K562 (cell line): ENCODE measurements around the gene TENM3. TPM values are rescaled to one million over a fixed set of nuclear protein-coding genes. Genes with fewer than 3 reads are reported as not detected.

Experiments
- ATAC-seq: fragments of 200-7000 bp; cut with Tn5 transposase; 3 replicates; pipeline ENCODE4 v1.9.1; 2020; ENCODE audit warnings: moderate library complexity
- BruUV-seq: library from RNA; stranded (reverse); fragments of 400-500 nt; replicated peaks from 2 replicates; lab custom pipeline; 2021; lab: Mats Ljungman, UMichigan
- CTCF ChIA-PET: fragments of 300-600 bp; formaldehyde crosslinking; extraction: SDS; loops from one replicate; lab custom pipeline; 2021; ENCODE audit warnings: low intra/inter-chr PET ratio; lab: Yijun Ruan, JAX
- POLR2A ChIA-PET: fragments of 300-600, 350-650 bp; sonication (Branson Sonifier 250); formaldehyde crosslinking; extraction: SDS; loops from one replicate; lab custom pipeline; 2021; ENCODE audit warnings: antibody characterized with exemption, inconsistent platforms; lab: Yijun Ruan, JAX
- DNase-seq, 4 experiments: peaks; one replicate each; pipeline versions ENCODE4 v3.0.0 to v3.0.0-alpha.2; 2011 to 2018; ENCODE audit warnings: low spot score in 3 of 4, mixed read lengths in 3 of 4; ENCODE audit errors: extremely low read depth in 1 of 4
- FAIRE-seq: peaks from 2 replicates; lab custom pipeline; 2011; peaks lifted over from hg19 to GRCh38; lab: Jason Lieb, UNC
- H2AFZ ChIP-seq: 2 replicates; pipeline ENCODE4 v1.6.0; 2011; ENCODE audit warnings: low read depth, low read length, control low read depth, inconsistent platforms
- H3K27ac ChIP-seq: fragments of 200-600 bp; 3 replicates; pipeline ENCODE4 v1.8.0; 2011; ENCODE audit warnings: low read depth, mild to moderate bottlenecking, control low read depth, inconsistent platforms, low read length, moderate library complexity, mixed read lengths; ENCODE audit errors: extremely low read depth
- H3K27me3 ChIP-seq, 2 experiments: fragments of 300-600 bp in 1 of 2; 2 replicates in 1 of 2; 3 replicates in 1 of 2; pipeline versions ENCODE4 v1.6.0 to v1.8.0; 2011; ENCODE audit warnings: inconsistent platforms in 2 of 2, low read length in 2 of 2, mild to moderate bottlenecking in 1 of 2, mixed read lengths in 1 of 2, moderate library complexity in 1 of 2; ENCODE audit not compliant: control insufficient read depth in 2 of 2, insufficient read depth in 2 of 2
- H3K36me3 ChIP-seq: fragments of 300-600 bp; 3 replicates; pipeline ENCODE4 v1.8.0; 2011; ENCODE audit warnings: mild to moderate bottlenecking, low read length, inconsistent platforms; ENCODE audit not compliant: control insufficient read depth, insufficient read depth
- H3K4me1 ChIP-seq, 2 experiments: fragments of 200-600 bp in 1 of 2; replicated peaks in 1 of 2; 2 replicates in 1 of 2; 3 replicates in 1 of 2; pipeline versions ENCODE4 v1.5.1 to v1.8.0; 2011; ENCODE audit warnings: inconsistent platforms in 2 of 2, low read length in 2 of 2, mild to moderate bottlenecking in 1 of 2, mixed read lengths in 1 of 2, moderate library complexity in 1 of 2; ENCODE audit not compliant: control insufficient read depth in 2 of 2, insufficient read depth in 2 of 2
- H3K4me2 ChIP-seq: 2 replicates; pipeline ENCODE4 v1.6.1; 2011; ENCODE audit warnings: low read length, control low read depth, inconsistent platforms, mixed read lengths; ENCODE audit not compliant: insufficient read depth
- H3K4me3 ChIP-seq: fragments of 200-600 bp; sonication (generic), shearing (Covaris generic); 2 replicates; pipeline ENCODE4 v1.5.1; 2016; ENCODE audit warnings: control low read depth, inconsistent platforms
- H3K79me2 ChIP-seq: fragments of 200-600 bp; 3 replicates; pipeline ENCODE4 v1.8.0; 2011; ENCODE audit warnings: low read length, inconsistent platforms; ENCODE audit not compliant: control insufficient read depth, insufficient read depth
- H3K9ac ChIP-seq, 2 experiments: 2 replicates each; pipeline versions ENCODE4 v1.6.0 to v1.6.1; 2011; ENCODE audit warnings: low read depth in 2 of 2, low read length in 2 of 2, control low read depth in 1 of 2, inconsistent platforms in 1 of 2, mild to moderate bottlenecking in 1 of 2, mixed read lengths in 1 of 2; ENCODE audit not compliant: insufficient read depth in 1 of 2
- H3K9me1 ChIP-seq: one replicate; pipeline ENCODE4 v1.6.0; 2011; ENCODE audit warnings: inconsistent platforms, mild to moderate bottlenecking, low read length, moderate library complexity; ENCODE audit not compliant: control insufficient read depth, insufficient read depth
- H3K9me3 ChIP-seq: replicated peaks from 2 replicates; pipeline ENCODE4 v1.5.1; 2011; ENCODE audit warnings: low read depth, low read length, inconsistent platforms; ENCODE audit not compliant: control insufficient read depth, insufficient read depth
- H4K20me1 ChIP-seq: replicated peaks from 2 replicates; pipeline ENCODE4 v1.6.1; 2011; ENCODE audit warnings: low read length, inconsistent platforms, mixed read lengths; ENCODE audit not compliant: control insufficient read depth, insufficient read depth
- ATF2 ChIP-seq: sonication (generic); formaldehyde crosslinking; IDR thresholded peaks from 2 replicates; pipeline ENCODE4 v1.8.1; 2022; ENCODE audit warnings: missing genetic modification reagents
- BHLHE40 ChIP-seq: IDR thresholded peaks from 2 replicates; pipeline ENCODE4 v1.6.1; 2011; ENCODE audit warnings: low read length, improper control_type of control experiment
- BRD4 ChIP-seq: fragments of 200-600 bp; sonication (generic); IDR thresholded peaks from 2 replicates; pipeline ENCODE4 v1.6.1; 2017; ENCODE audit warnings: inconsistent platforms
- E2F3 ChIP-seq: fragments of 250-450 bp; sonication (Bioruptor Pico); IDR thresholded peaks from 2 replicates; pipeline ENCODE4 v1.4.0; 2020; ENCODE audit warnings: mild to moderate bottlenecking
- KAT7 ChIP-seq: sonication (generic); formaldehyde crosslinking; IDR thresholded peaks from 2 replicates; pipeline ENCODE4 v1.8.0; 2022; ENCODE audit warnings: missing genetic modification reagents, mild to moderate bottlenecking, borderline replicate concordance
- KDM5B ChIP-seq: fragments of 200-600 bp; sonication (generic); IDR thresholded peaks from 2 replicates; pipeline ENCODE4 v1.6.1; 2012; ENCODE audit warnings: low read depth, mild to moderate bottlenecking, moderate library complexity, low read length, control low read depth, inconsistent platforms; ENCODE audit not compliant: insufficient replicate concordance
- NCOA4 ChIP-seq: fragments of 450-650 bp; IDR thresholded peaks from 2 replicates; pipeline ENCODE4 v1.6.1; 2018; ENCODE audit warnings: mild to moderate bottlenecking; ENCODE audit not compliant: partially characterized antibody
- NR2C2 ChIP-seq, 2 experiments: fragments of 200-800 bp in 1 of 2; sonication (Bioruptor generic) in 1 of 2; sonication (generic) in 1 of 2; formaldehyde crosslinking in 1 of 2; IDR thresholded peaks; 2 replicates each; pipeline versions ENCODE4 v1.6.1 to v1.8.0; 2016 to 2022; ENCODE audit warnings: mild to moderate bottlenecking in 1 of 2, missing compliant biosample characterization in 1 of 2, missing genetic modification characterization in 1 of 2, missing genetic modification reagents in 1 of 2
- POLR2AphosphoS2 ChIP-seq: IDR thresholded peaks from 2 replicates; pipeline ENCODE4 v1.6.1; 2012; ENCODE audit warnings: low read length, improper control_type of control experiment
- STAG1 ChIP-seq: sonication (generic); formaldehyde crosslinking; IDR thresholded peaks from 2 replicates; pipeline ENCODE4 v1.5.0; 2020; ENCODE audit warnings: missing genetic modification reagents, borderline replicate concordance
- STAT5B ChIP-seq: fragments of 250-450 bp; sonication (Bioruptor Pico); IDR thresholded peaks from 2 replicates; pipeline ENCODE4 v1.8.0; 2021; ENCODE audit warnings: mild to moderate bottlenecking, inconsistent platforms
- TAF7 ChIP-seq: fragments of 450-650 bp; IDR thresholded peaks from 2 replicates; pipeline ENCODE4 v1.6.1; 2016; ENCODE audit warnings: missing genetic modification characterization, missing compliant biosample characterization
- ZBTB17 ChIP-seq: fragments of 450-650 bp; formaldehyde crosslinking; IDR thresholded peaks from 2 replicates; pipeline ENCODE4 v1.4.0; 2020; ENCODE audit warnings: mild to moderate bottlenecking
- ZBTB7A ChIP-seq: IDR thresholded peaks from 2 replicates; pipeline ENCODE4 v1.6.1; 2011; ENCODE audit warnings: low read depth, mild to moderate bottlenecking, low read length, moderate library complexity, borderline replicate concordance; ENCODE audit not compliant: control insufficient read depth
- ZNF431 ChIP-seq: sonication (generic); formaldehyde crosslinking; IDR thresholded peaks from 2 replicates; pipeline ENCODE4 v1.8.0; 2022; ENCODE audit warnings: mild to moderate bottlenecking, missing genetic modification reagents
- WGBS: fragments of 100-300 bp; shearing (Covaris generic); methylation state at CpG from one replicate; pipeline ENCODE4 v1.1.6; 2016; ENCODE audit warnings: low coverage, mixed read lengths; ENCODE audit not compliant: insufficient coverage; ENCODE audit errors: missing lambda C conversion rate; 5-methylcytosine and 5-hydroxymethylcytosine counted together
- in situ Hi-C: fragments of 300-500 bp; cut with MboI; formaldehyde crosslinking; loops from 4 replicates; pipeline ENCODE4 v1.15.0; 2018; ENCODE audit warnings: inconsistent platforms, mixed read lengths
- intact Hi-C: fragments of 100-400 bp; cut with micrococcal nuclease; formaldehyde crosslinking; loops from 2 replicates; pipeline ENCODE4 v1.14.2; 2022
- polyA plus RNA-seq, 8 experiments: library from polyadenylated mRNA; depleted of rRNA in 4 of 8; stranded (reverse) in 5 of 8; unstranded in 3 of 8; fragments of >200 nt; fragmentation: Nextera tagmentation in 2 of 8; fragmentation: Illumina TruSeq in 1 of 8; extraction: Ambion mirVana in 2 of 8; extraction: Trizol in 1 of 8; gene quantifications; 2 replicates each; pipeline versions ENCODE4 v1.2.1 to v1.2.3, GENCODE V29; 2011 to 2014; ENCODE audit warnings: inconsistent platforms in 1 of 8, missing spikeins in 1 of 8
- total RNA-seq, 7 experiments: library from RNA; depleted of rRNA in 6 of 7; stranded (reverse); fragments of >200 nt in 6 of 7; fragmentation: Illumina TruSeq in 2 of 7; extraction: Trizol in 2 of 7; gene quantifications; 2 replicates each; pipeline versions ENCODE4 v1.2.1 to v1.2.3, GENCODE V29; 2011 to 2021; ENCODE audit warnings: low replicate concordance in 1 of 7

Gene TENM3
- total and polyA plus RNA-seq, 9 of the 15 experiments (the other 6 are each of a cell fraction or from before 2014, with no cell fraction given) = 0.01 to 0.02 TPM; not detected in 7

- Histone ChIP-seq H3K27ac (no peak overlapping the region), H3K9me1 (no peaks in the 10 kb centered on the region), H3K4me2 (no peak overlapping the region), H3K4me3 (no peak overlapping the region), H2AFZ (no peak overlapping the region), H3K9me3 (no peaks in the 10 kb centered on the region), H3K9ac (no peak overlapping the region), H4K20me1 (no peaks in the 10 kb centered on the region), H3K4me1 (no peaks in the 10 kb centered on the region), H3K27me3 (peaks cover 0 to 6% of the 10 kb centered on the region in 2 experiments; a peak in 1 of 5 replicates), H3K36me3 (no peaks in the 10 kb centered on the region), H3K79me2 (no peaks in the 10 kb centered on the region)
- ChIA-PET POLR2A (interaction anchor here (0.7 kb wide), 1 partner anchor 602 kb away, joined by 3 read pairs; no protein-coding TSS in a partner anchor), CTCF (no interaction called here)
- FAIRE-seq (no peak), DNase-seq (no peak), ATAC-seq (no peak)
- in situ Hi-C loops = no loop called here
- TF ChIP-seq ATF2 (CRISPR knock-in tag) (no peak), NCOA4 (no peak), ZBTB17 (CRISPR knock-in tag) (no peak)
- WGBS = 3% methylated on average over 7 of the region's 7 CpGs
- intact Hi-C loops = no loop called here
- no TSS peak for BruUV-seq
Measured at GRCh38 chr4:182400790-182401189, 157.6 kb downstream of the TENM3 start.

- Histone ChIP-seq H3K9ac (no peak overlapping the region), H3K36me3 (no peaks in the 10 kb centered on the region), H3K4me3 (no peak overlapping the region), H3K9me1 (no peaks in the 10 kb centered on the region), H3K4me2 (no peak overlapping the region), H4K20me1 (no peaks in the 10 kb centered on the region), H3K27me3 (peaks cover 0 to 6% of the 10 kb centered on the region in 2 experiments; a peak in 1 of 5 replicates), H2AFZ (no peak overlapping the region), H3K27ac (no peak overlapping the region), H3K79me2 (no peaks in the 10 kb centered on the region), H3K9me3 (no peaks in the 10 kb centered on the region), H3K4me1 (no peaks in the 10 kb centered on the region)
- 5% methylated on average over 7 of the region's 7 CpGs for WGBS
- ChIA-PET POLR2A (no interaction called here), CTCF (no interaction called here)
- intact Hi-C loops (no loop called here), in situ Hi-C loops (no loop called here)
- ATAC-seq (no peak), DNase-seq (no peak), FAIRE-seq (no peak)
- BruUV-seq = no TSS peak
- no peak for TF ChIP-seq KDM5B
- TF ChIP-seq BHLHE40 = no peak
- TF ChIP-seq ZNF431 (CRISPR knock-in tag) = no peak
- TF ChIP-seq KAT7 (CRISPR knock-in tag) = no peak
- TF ChIP-seq POLR2AphosphoS2 = no peak
- TF ChIP-seq STAG1 (CRISPR knock-in tag) = no peak
- TF ChIP-seq BRD4 = no peak
- no peak for TF ChIP-seq TAF7 (tag)
- no peak for TF ChIP-seq E2F3
- TF ChIP-seq STAT5B = no peak
- no peak for TF ChIP-seq NR2C2 (CRISPR knock-in tag; IDR thresholded peaks at IDR 0.05)
- no peak for TF ChIP-seq NR2C2 (tag; IDR thresholded peaks at IDR 0.05)
- TF ChIP-seq ZBTB7A = no peak
Measured at GRCh38 chr4:182404376-182404775, 161.2 kb downstream of the TENM3 start.
